HepG2 (cell line): ENCODE measurements around the gene TAS1R3. TPM values are rescaled to one million over a fixed set of nuclear protein-coding genes. Genes with fewer than 3 reads are reported as not detected.
A peak's percentile ranks its signal among the peaks of the same experiment; 100 is the strongest.

ENCODE experiments used
- ATAC-seq: fragments of 200-7000 bp; cut with Tn5 transposase; 3 replicates; pipeline ENCODE4 v1.9.1; 2020; ENCODE audit warnings: mild to moderate bottlenecking, moderate library complexity
- BruUV-seq: library from RNA; stranded (reverse); fragments of 400-500 nt; replicated peaks from 2 replicates; lab custom pipeline; 2021; lab: Mats Ljungman, UMichigan
- CTCF ChIA-PET: fragments of 300-600 bp; formaldehyde crosslinking; extraction: SDS; loops from one replicate; lab custom pipeline; 2021; ENCODE audit warnings: low total read pairs, inconsistent platforms, low intra/inter-chr PET ratio; lab: Yijun Ruan, JAX
- POLR2A ChIA-PET: fragments of 350-600 bp; sonication (Branson Sonifier 250); formaldehyde crosslinking; loops from one replicate; lab custom pipeline; 2020; ENCODE audit warnings: antibody characterized with exemption, inconsistent platforms; lab: Yijun Ruan, JAX
- DNase-seq: peaks from one replicate; pipeline ENCODE4 v3.0.0-alpha.2; 2015; ENCODE audit warnings: low spot score
- FAIRE-seq: peaks from 3 replicates; lab custom pipeline; 2011; peaks lifted over from hg19 to GRCh38; lab: Jason Lieb, UNC
- H2AFZ ChIP-seq: one replicate; pipeline ENCODE4 v1.6.1; 2011; ENCODE audit warnings: low read length, inconsistent platforms
- H3K27ac ChIP-seq: fragments of 300-600 bp; 3 replicates; pipeline ENCODE4 v1.8.0; 2011; ENCODE audit warnings: mixed run types, mild to moderate bottlenecking, mixed read lengths, low read length, inconsistent platforms; ENCODE audit not compliant: insufficient read depth; ENCODE audit errors: extremely low read length
- H3K27me3 ChIP-seq, 2 experiments: fragments of 200-600 bp in 1 of 2; 2 replicates in 1 of 2; 3 replicates in 1 of 2; pipeline versions ENCODE4 v1.6.0 to v1.8.0; 2011; ENCODE audit warnings: low read length in 2 of 2, mild to moderate bottlenecking in 2 of 2, moderate library complexity in 2 of 2, inconsistent platforms in 1 of 2; ENCODE audit not compliant: insufficient read depth in 2 of 2, control insufficient read depth in 1 of 2
- H3K36me3 ChIP-seq, 2 experiments: fragments of 200-600 bp in 1 of 2; replicated peaks in 1 of 2; 2 replicates in 1 of 2; 3 replicates in 1 of 2; pipeline versions ENCODE4 v1.5.1 to v1.8.0; 2011; ENCODE audit warnings: low read length in 2 of 2, inconsistent platforms in 1 of 2; ENCODE audit not compliant: insufficient read depth in 2 of 2, control insufficient read depth in 1 of 2
- H3K4me1 ChIP-seq: 2 replicates; pipeline ENCODE4 v1.5.1; 2012; ENCODE audit warnings: low read length, inconsistent platforms; ENCODE audit not compliant: insufficient read depth
- H3K4me2 ChIP-seq: 2 replicates; pipeline ENCODE4 v1.6.0; 2011; ENCODE audit warnings: low read depth, low read length, inconsistent platforms
- H3K4me3 ChIP-seq, 3 experiments: fragments of 200-600 bp in 1 of 3; sonication (generic), shearing (Covaris generic) in 1 of 3; replicated peaks in 1 of 3; 2 replicates each; pipeline ENCODE4 v1.5.1; 2011 to 2016; ENCODE audit warnings: low read length in 3 of 3, inconsistent platforms in 2 of 3, low read depth in 2 of 3, mild to moderate bottlenecking in 2 of 3, control low read depth in 1 of 3, mixed read lengths in 1 of 3; ENCODE audit not compliant: insufficient read depth in 1 of 3
- H3K79me2 ChIP-seq: one replicate; pipeline ENCODE4 v1.6.1; 2011; ENCODE audit warnings: low read length, inconsistent platforms; ENCODE audit not compliant: insufficient read depth
- H3K9ac ChIP-seq: 2 replicates; pipeline ENCODE4 v1.6.0; 2011; ENCODE audit warnings: mild to moderate bottlenecking, low read depth, low read length, inconsistent platforms; ENCODE audit not compliant: insufficient read depth
- H3K9me3 ChIP-seq: 2 replicates; pipeline ENCODE4 v1.5.1; 2012; ENCODE audit warnings: mild to moderate bottlenecking, low read length
- H4K20me1 ChIP-seq: 2 replicates; pipeline ENCODE4 v1.6.0; 2011; ENCODE audit warnings: inconsistent platforms, mild to moderate bottlenecking, low read length, moderate library complexity; ENCODE audit not compliant: insufficient read depth
- AGO2 ChIP-seq: fragments of 200-400 bp; formaldehyde crosslinking; optimal IDR thresholded peaks from 2 replicates; pipeline ENCODE3; 2017; ENCODE audit warnings: mild to moderate bottlenecking, low read depth, low read length, moderate library complexity
- CENPT ChIP-seq: sonication (generic); formaldehyde crosslinking; IDR thresholded peaks from 2 replicates; pipeline ENCODE4 v1.8.0; 2022; ENCODE audit warnings: low read depth, mild to moderate bottlenecking, moderate library complexity, missing genetic modification reagents
- FOXK2 ChIP-seq: fragments of 450-650 bp; IDR thresholded peaks from 2 replicates; pipeline ENCODE4 v1.6.1; 2016
- KAT2B ChIP-seq: fragments of 150-350 bp; IDR thresholded peaks from 2 replicates; pipeline ENCODE4 v1.6.1; 2014; ENCODE audit warnings: low read depth, low read length, borderline replicate concordance
- KLF16 ChIP-seq, 2 experiments: sonication (generic) in 1 of 2; formaldehyde crosslinking in 1 of 2; IDR thresholded peaks; 2 replicates each; pipeline versions ENCODE4 v1.6.1 to v1.8.0; 2016 to 2023; ENCODE audit warnings: missing genetic modification reagents in 2 of 2, missing compliant biosample characterization in 1 of 2
- MNT ChIP-seq: fragments of 450-650 bp; IDR thresholded peaks from 2 replicates; pipeline ENCODE4 v1.6.1; 2016
- RBFOX2 ChIP-seq: fragments of 200-400 bp; formaldehyde crosslinking; IDR thresholded peaks from 2 replicates; pipeline ENCODE4 v1.6.1; 2017; ENCODE audit warnings: low read depth, mild to moderate bottlenecking, low read length
- TARDBP ChIP-seq: sonication (generic); formaldehyde crosslinking; IDR thresholded peaks from 2 replicates; pipeline ENCODE4 v1.8.0; 2022; ENCODE audit warnings: mild to moderate bottlenecking, missing genetic modification reagents
- ZNF432 ChIP-seq: sonication (generic); formaldehyde crosslinking; IDR thresholded peaks from 2 replicates; pipeline ENCODE4 v1.5.0; 2020; ENCODE audit warnings: missing genetic modification reagents, mild to moderate bottlenecking, borderline replicate concordance
- ZNF598 ChIP-seq: sonication (generic); formaldehyde crosslinking; IDR thresholded peaks from 2 replicates; pipeline ENCODE4 v1.5.1; 2020; ENCODE audit warnings: mild to moderate bottlenecking, missing genetic modification reagents, borderline replicate concordance
- ZNF660 ChIP-seq: sonication (generic); formaldehyde crosslinking; IDR thresholded peaks from 2 replicates; pipeline ENCODE4 v1.5.1; 2020; ENCODE audit warnings: mild to moderate bottlenecking, low read depth, missing genetic modification reagents, borderline replicate concordance
- ZSCAN25 ChIP-seq: sonication (generic); formaldehyde crosslinking; IDR thresholded peaks from 2 replicates; pipeline ENCODE4 v1.8.0; 2022; ENCODE audit warnings: mild to moderate bottlenecking, missing genetic modification reagents
- WGBS: methylation state at CpG from one replicate; pipeline ENCODE4 v1.1.6; 2017; ENCODE audit warnings: low lambda C conversion rate; 5-methylcytosine and 5-hydroxymethylcytosine counted together
- in situ Hi-C: cut with HindIII; loops from 2 replicates; pipeline ENCODE4 v1.10.0; 2017; ENCODE audit warnings: low pct_unique_long_range_greater_than_20kb; ENCODE audit not compliant: extremely low pct_ligation_motif_present
- intact Hi-C: fragments of 100-400 bp; cut with micrococcal nuclease; formaldehyde crosslinking; loops from one replicate; pipeline ENCODE4 v1.10.0; 2022; ENCODE audit not compliant: unreplicated experiment
- polyA plus RNA-seq, 8 experiments: library from polyadenylated mRNA; depleted of rRNA in 3 of 8; stranded (reverse) in 7 of 8; unstranded in 1 of 8; fragments of >200 nt; fragmentation: Illumina TruSeq in 4 of 8; extraction: Trizol in 4 of 8; gene quantifications; 2 replicates each; pipeline versions ENCODE4 v1.2.1 to v1.2.3, GENCODE V29; 2011 to 2016; ENCODE audit warnings: low read depth in 4 of 8, missing spikeins in 1 of 8, mixed read lengths in 1 of 8; ENCODE audit not compliant: insufficient read depth in 1 of 8
- total RNA-seq, 5 experiments: library from RNA; depleted of rRNA; stranded (reverse); fragments of >200 nt; fragmentation: Illumina TruSeq; extraction: Trizol; gene quantifications; 2 replicates each; pipeline ENCODE4 v1.2.3, GENCODE V29; 2016; ENCODE audit warnings: low read depth in 1 of 5

Gene TAS1R3
- total and polyA plus RNA-seq, 2 of the 13 experiments (the other 11 are each of a cell fraction or from before 2014, with no cell fraction given): 0.13 to 0.15 TPM

GRCh38 chr1:1340185-1340584, 9.1 kb downstream of the TAS1R3 start:
- Histone ChIP-seq H3K4me1 (peaks cover 18% of the 10 kb centered on the region), H3K4me2 (no peak overlapping the region), H3K9me3 (no peaks in the 10 kb centered on the region), H3K36me3 (peaks cover 13 to 26% of the 10 kb centered on the region in 2 experiments), H4K20me1 (peaks cover 12% of the 10 kb centered on the region; the same call in 1 of the 2 replicates), H3K27me3 (no peaks in the 10 kb centered on the region), H3K4me3 (no peak overlapping the region), H3K79me2 (peaks cover 13% of the 10 kb centered on the region), H3K27ac (no peak overlapping the region), H2AFZ (no peak overlapping the region), H3K9ac (no peak overlapping the region)
- no peak for TF ChIP-seq FOXK2
- ATAC-seq: no peak
- no TSS peak for BruUV-seq
- ChIA-PET POLR2A (no interaction called here), CTCF (no interaction called here)
- in situ Hi-C loops (no loop called here), intact Hi-C loops (no loop called here)
- no peak for DNase-seq
- no peak for FAIRE-seq
- 96% methylated on average over 23 of the region's 23 CpGs for WGBS

- Histone ChIP-seq H3K4me1 (peaks cover 25% of the 10 kb centered on the region), H3K79me2 (peaks cover 21% of the 10 kb centered on the region), H2AFZ (no peak overlapping the region), H3K9ac (no peak overlapping the region), H3K4me2 (no peak overlapping the region)
- FAIRE-seq: no peak
- ATAC-seq: no peak
- CTCF ChIA-PET: no interaction called here
- TF ChIP-seq MNT (peak; percentile 58), KAT2B (no peak), ZNF660 (CRISPR knock-in tag) (no peak), ZNF598 (CRISPR knock-in tag) (no peak), ZSCAN25 (CRISPR knock-in tag) (peak; percentile 56; the same call in 1 of the 2 replicates), AGO2 (peak; percentile 87), CENPT (CRISPR knock-in tag) (0 out of 2 replicates have a peak, but pooled peaks have one; percentile 26), KLF16 (CRISPR knock-in tag; IDR thresholded peaks at IDR 0.05) (0 out of 4 replicates have a peak, but pooled peaks of 1 of the 2 experiments have one; percentile 45), TARDBP (0 out of 2 replicates have a peak, but pooled peaks have one; percentile 69), RBFOX2 (peak; percentile 57), ZNF432 (CRISPR knock-in tag) (no peak)
- TF ChIP-seq, all 625 proteins: peak for 7
- no peak for DNase-seq
- Histone ChIP-seq H3K36me3 (peaks cover 13 to 26% of the 10 kb centered on the region in 2 experiments), H3K4me3 (no peak overlapping the region), H4K20me1 (peaks cover 14% of the 10 kb centered on the region; the same call in 1 of the 2 replicates), H3K27me3 (no peaks in the 10 kb centered on the region), H3K27ac (no peak overlapping the region), H3K9me3 (no peaks in the 10 kb centered on the region)
- POLR2A ChIA-PET: no interaction called here
- WGBS: 94% methylated on average over 36 of the region's 36 CpGs
- in situ Hi-C loops: no loop called here
- no TSS peak for BruUV-seq
- intact Hi-C loops: no loop called here
Observed at GRCh38 chr1:1340791-1341548, 9.9 kb downstream of the TAS1R3 start.
